Measurements from ENCODE around the gene RPL18. TPM values are rescaled to one million over a fixed set of nuclear protein-coding genes. Genes with fewer than 3 reads are reported as not detected.
"Not testable (repeated sequence)": the region's sequence is repeated elsewhere in the genome, so short reads cannot be mapped to it uniquely, and the experiment has no call there.

Gene RPL18
- total RNA-seq, 1 donor = 2,431 TPM

DNA sequence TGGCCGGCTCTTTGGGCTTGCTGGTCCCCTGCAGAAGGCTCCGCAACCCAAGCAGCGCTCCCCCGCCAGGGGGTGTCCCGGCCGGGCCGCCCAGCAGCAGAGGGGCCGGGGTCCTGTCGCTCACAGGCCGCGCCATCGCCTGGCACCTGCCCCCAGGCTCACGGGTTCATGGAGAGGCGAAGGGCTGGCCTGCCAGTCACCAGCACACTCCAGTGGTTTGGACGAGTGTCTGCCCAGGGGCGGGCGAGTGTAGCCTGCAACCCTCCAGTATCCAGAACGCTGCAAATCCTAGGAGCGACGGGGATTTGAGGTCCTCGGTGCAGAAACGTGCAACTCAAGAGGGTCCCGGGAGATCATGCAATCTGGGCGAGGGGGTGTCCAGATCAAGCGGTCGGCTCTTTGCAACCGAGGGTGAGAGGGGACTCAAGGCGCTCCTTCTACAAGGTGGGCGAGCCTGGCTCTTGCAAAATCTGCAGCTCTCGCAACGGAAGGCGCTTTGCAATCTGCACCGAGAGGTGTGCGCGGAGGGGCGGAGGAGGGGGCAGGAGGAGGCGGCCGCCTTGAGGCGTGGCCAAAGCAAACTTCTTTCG, 18.0 kb upstream of the RPL18 start, which contains the start of gene DBP:
TSS of gene DBP (minus strand) at position 521 of the 590 bp plus-strand sequence. CDS start at position 136, 385 bp downstream.
- no peaks in the 10 kb centered on the region for H3K9me3 ChIP-seq (ENCODE audit: low read depth, low read length)
- H3K4me1 ChIP-seq (ENCODE audit: insufficient read depth, low read length) = peaks cover 51% of the 10 kb centered on the region
- H3K4me3 ChIP-seq (ENCODE audit: low read length) = peak within 1 kb of the TSS; percentile 78

DNA sequence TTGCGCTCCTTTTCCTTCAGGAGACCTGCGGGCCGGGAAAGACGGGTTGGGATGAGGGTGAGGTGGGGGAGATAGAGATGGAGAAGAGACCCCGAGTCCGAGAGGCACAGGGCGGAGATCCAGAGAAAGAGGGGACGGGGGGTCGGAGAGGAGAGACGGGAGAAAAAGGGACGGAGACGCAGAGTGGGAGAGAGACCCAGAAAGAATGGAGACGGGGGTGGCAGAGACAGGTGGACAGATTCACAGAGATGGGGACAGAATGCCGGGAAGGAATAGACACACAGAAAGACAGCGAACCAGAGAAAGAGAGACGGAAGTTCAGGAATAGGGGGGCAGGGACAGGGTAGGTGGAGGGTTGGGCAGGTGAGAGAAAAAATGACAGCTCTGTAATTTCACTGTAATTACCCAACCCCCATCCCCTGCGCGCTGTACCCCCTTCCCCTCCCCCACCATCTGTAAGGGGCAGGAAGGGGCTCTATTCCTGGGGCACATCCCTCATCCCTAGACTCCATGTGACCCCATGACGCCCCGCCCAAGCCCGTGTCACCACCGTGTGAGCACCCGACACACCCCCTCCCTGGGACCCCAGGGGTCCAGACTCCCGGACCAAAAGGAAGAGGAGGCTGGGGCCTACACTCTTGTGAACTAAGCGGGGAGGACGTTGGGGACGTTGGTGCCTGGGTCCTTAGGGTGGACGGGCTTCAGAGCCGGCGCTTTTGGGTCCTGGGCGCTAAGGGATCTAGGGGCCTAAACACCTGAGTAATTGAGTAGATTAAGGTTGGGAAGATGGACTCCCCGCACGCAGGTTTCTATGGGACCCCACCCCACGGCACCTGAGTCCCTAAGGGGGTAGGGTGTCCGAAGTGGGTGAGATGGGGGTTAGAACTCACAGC, 17.2 kb upstream of the RPL18 start:
- Histone ChIP-seq H3K27me3 (ENCODE audit: insufficient read depth, low read length) (no peaks in the 10 kb centered on the region), H3K4me3 (ENCODE audit: low read length) (peak overlapping the region; percentile 78), H3K9me3 (ENCODE audit: low read depth, low read length) (no peaks in the 10 kb centered on the region), H3K4me1 (ENCODE audit: insufficient read depth, low read length) (peaks cover 59% of the 10 kb centered on the region)

More for the DNA sequence above, 18.0 kb upstream of the RPL18 start, which contains the start of gene DBP:
- no peaks in the 10 kb centered on the region for H3K27me3 ChIP-seq (ENCODE audit: insufficient read depth, low read length)

DNA sequence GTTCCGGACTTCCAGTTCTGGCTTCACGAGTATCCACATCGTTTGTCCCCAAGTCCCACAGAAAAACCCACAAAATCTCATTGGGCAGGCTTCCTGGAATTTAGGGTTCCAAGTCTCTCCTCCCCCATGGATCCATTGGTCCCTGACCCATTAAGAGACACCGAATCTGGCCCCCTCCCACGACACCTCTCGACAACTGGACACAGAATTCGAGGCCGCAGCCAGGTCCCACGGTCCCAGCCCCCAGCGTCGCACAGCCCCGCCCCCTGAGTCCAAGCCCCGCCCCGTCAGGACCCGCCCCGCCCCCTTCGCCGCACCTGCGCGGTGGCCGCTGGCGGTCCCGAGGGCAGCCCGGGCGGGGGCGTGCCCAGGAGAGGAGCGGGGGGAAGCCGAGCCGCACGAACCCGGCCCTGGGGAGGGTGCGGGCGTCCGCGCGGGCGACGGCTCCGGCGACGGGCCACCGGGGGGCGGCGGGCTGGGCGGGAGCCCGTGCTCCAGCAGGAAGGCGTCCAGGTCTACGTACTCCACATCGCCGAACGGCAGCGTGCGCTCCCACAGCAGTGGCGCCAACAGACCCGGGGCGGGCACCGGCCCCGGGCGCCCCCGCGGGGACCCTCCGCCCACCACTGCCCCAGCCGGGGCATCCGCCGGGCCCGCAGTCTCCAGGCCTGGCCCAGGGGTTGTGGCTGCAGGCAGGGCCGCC, 16.4 kb upstream of the RPL18 start:
- peak overlapping the region; percentile 78 for H3K4me3 ChIP-seq (ENCODE audit: low read length)
- H3K9me3 ChIP-seq (ENCODE audit: low read depth, low read length) = no peaks in the 10 kb centered on the region
- H3K27me3 ChIP-seq (ENCODE audit: insufficient read depth, low read length) = no peaks in the 10 kb centered on the region
- peaks cover 67% of the 10 kb centered on the region for H3K4me1 ChIP-seq (ENCODE audit: insufficient read depth, low read length)

DNA sequence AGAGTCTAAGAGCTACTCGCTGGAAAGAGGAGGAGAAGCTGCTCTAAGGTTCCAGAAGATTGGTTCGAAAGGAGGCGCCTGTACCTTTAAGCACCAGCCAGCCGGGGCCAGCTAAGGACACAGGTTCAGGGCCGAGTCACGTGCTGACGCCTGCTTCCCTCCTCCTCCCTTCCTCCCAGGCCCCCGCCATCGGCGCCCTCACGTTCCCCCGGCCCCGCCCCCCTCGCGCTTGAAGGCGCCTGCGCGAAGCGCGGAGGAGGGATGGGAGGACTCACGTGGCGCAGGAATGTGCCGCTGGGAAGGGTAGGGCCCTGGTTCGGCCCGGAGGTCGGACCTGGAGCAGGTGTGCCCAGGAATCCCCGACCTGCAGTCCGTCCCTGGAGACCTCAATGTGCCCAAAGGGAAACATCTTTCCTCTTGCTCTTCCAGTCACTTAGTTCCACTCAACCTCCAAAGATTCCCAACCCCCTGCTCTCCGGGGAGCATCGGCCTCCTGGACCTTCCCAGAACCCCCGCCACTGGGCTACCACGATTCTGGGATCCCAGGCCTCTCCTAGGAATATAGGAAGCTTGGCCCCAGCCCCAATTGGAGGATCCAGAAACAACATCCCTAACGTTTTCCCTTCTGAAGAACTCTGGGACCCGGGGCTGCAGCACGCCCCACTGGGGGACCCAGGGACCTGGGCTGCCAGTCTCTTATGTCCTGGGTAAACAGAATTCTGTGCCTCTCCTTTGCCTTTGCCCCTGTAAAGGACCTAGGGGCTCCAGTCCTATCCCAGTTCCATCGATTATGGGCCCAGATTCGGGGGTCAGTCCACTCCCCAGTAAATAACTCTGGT, 15.7 kb upstream of the RPL18 start:
- H3K4me1 ChIP-seq (ENCODE audit: insufficient read depth, low read length) = peaks cover 73% of the 10 kb centered on the region
- H3K4me3 ChIP-seq (ENCODE audit: low read length) = peak overlapping the region; percentile 15
- no peaks in the 10 kb centered on the region for H3K27me3 ChIP-seq (ENCODE audit: insufficient read depth, low read length)
- H3K9me3 ChIP-seq (ENCODE audit: low read depth, low read length) = no peaks in the 10 kb centered on the region

DNA sequence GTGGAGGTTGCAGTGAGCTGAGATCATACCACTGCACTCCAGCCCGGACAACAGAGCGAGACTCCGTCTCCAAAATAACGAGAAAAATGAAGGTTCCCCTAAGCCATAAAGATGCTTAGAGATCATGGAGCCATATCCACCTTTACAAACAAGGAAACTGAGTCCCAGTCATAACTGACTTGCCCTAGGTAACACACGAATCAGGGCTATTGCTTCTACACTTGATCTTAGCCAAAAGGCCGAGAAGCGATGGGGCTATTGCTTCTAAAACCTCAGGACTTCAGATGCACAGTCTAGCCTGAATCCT, 15.0 kb upstream of the RPL18 start:
- no peaks in the 10 kb centered on the region for H3K9me3 ChIP-seq (ENCODE audit: low read depth, low read length)
- no peaks in the 10 kb centered on the region for H3K27me3 ChIP-seq (ENCODE audit: insufficient read depth, low read length)
- peaks cover 66% of the 10 kb centered on the region for H3K4me1 ChIP-seq (ENCODE audit: insufficient read depth, low read length)
- H3K4me3 ChIP-seq (ENCODE audit: low read length) = peak overlapping the region; percentile 10

DNA sequence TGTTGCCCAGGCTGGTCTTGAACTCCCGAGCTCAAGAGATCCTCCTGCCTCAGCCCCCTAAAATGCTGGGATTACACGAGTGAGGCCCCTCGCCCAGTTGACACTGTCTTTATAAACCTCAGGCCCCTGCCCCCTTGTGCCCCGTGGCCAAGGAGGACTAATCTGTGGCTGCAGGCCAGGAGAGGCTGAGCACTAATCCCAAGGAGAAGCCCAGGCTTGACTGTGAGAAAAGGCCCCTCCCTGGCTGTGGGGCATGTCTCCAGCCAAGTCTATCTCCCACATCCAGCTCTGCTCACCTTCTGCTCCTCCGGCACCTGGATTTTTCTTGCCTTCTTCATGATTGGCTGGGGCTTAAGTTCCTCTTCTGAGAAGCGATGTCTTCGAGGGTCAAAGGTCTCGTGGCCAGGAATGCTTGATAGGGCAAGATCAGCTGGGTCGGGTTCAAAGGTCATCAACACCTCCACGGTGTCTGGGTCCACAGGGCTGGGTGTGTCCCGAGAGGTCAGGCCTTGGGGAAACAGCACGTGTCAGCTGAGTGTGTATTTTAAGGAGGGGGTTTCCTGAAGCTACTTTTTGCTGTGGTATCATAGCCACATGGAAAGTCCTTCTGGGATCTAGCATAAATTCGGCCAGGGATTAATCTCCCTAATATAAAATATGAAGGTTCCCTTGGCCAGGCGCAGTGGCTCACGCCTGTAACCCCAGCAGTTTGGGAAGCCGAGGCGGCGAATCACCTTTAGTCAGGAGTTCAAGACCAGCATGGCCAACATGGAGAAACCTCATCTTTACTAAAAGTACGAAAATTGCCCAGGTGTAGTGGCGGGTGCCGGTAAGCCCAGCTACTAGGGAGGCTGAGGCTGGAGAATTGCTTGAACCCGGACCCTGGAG, 14.4 kb upstream of the RPL18 start:
- no peaks in the 10 kb centered on the region for H3K9me3 ChIP-seq (ENCODE audit: low read depth, low read length)
- H3K4me1 ChIP-seq (ENCODE audit: insufficient read depth, low read length) = peaks cover 60% of the 10 kb centered on the region
- H3K4me3 ChIP-seq (ENCODE audit: low read length) = no peak overlapping the region
- no peaks in the 10 kb centered on the region for H3K27me3 ChIP-seq (ENCODE audit: insufficient read depth, low read length)

DNA sequence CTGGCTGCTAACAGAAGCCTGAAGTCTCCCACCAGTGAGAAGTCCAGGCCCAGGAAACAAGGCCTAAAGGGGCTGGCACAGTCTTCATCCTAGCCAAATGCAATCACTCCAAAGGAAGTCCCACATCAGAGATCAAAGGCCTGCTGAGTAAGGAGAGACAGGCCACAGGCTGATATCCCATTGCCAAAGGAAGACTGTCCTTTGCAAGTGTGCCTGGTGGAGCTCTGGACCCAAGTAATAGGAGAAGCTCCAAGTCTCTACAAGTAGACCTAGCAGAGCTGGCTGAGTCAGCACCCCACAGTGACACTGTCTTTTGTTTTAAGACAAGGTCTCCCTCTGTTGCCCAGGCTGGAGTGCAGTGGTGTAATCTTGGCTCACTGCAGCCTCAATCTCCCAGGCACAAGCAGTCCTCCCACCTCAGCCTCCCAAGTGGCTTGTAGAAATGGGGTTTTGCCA, 13.7 kb upstream of the RPL18 start:
- no peaks in the 10 kb centered on the region for H3K27me3 ChIP-seq (ENCODE audit: insufficient read depth, low read length)
- H3K4me1 ChIP-seq (ENCODE audit: insufficient read depth, low read length) = peaks cover 58% of the 10 kb centered on the region
- H3K4me3 ChIP-seq (ENCODE audit: low read length) = no peak overlapping the region
- no peaks in the 10 kb centered on the region for H3K9me3 ChIP-seq (ENCODE audit: low read depth, low read length)

DNA sequence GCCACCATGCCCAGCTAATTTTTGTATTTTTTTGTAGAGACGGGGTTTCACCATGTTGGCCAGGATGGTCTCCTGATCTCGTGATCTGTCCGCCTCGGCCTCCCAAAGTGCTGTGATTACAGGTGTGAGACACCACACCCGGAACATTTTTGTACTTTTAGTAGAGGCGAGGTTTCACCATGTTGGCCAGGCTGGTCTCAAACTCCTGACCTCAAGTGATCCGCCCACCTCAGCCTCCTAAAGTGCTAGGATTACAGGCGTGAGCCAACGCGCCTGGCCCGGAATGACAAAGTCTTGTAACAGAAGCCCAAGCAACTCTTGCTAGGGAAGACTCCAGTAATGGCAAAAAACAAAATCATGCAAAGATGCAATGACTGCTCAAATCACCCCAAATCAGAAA, 13.3 kb upstream of the RPL18 start:
- H3K4me1 ChIP-seq (ENCODE audit: insufficient read depth, low read length) = peaks cover 58% of the 10 kb centered on the region

DNA sequence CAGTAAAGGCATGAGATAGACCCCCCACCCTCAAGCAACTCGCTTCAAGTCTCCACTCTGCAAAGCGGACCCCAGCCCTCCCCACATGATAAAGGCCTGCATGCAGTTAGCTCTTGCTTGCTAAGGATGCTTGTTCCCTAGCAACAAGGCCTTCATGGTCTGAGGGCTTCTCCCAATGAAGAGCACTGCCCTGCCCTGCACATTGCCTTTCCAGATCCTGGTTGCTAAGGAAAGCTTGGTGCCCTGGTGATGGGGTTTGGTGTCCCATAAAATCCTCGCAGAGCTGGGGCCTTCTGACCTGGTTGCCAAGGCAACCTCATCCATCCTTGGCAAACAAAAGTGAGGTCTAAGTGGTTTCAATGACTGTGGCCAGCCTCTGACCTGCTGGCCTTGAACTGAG, 12.2 kb upstream of the RPL18 start:
- no peaks in the 10 kb centered on the region for H3K27me3 ChIP-seq (ENCODE audit: insufficient read depth, low read length)
- H3K9me3 ChIP-seq (ENCODE audit: low read depth, low read length) = no peaks in the 10 kb centered on the region
- peaks cover 53% of the 10 kb centered on the region for H3K4me1 ChIP-seq (ENCODE audit: insufficient read depth, low read length)
- no peak overlapping the region for H3K4me3 ChIP-seq (ENCODE audit: low read length)

More for the DNA sequence above, 13.3 kb upstream of the RPL18 start:
- not testable (repeated sequence) for H3K27me3 ChIP-seq (ENCODE audit: insufficient read depth, low read length); H3K9me3 ChIP-seq (ENCODE audit: low read depth, low read length); H3K4me3 ChIP-seq (ENCODE audit: low read length)

DNA sequence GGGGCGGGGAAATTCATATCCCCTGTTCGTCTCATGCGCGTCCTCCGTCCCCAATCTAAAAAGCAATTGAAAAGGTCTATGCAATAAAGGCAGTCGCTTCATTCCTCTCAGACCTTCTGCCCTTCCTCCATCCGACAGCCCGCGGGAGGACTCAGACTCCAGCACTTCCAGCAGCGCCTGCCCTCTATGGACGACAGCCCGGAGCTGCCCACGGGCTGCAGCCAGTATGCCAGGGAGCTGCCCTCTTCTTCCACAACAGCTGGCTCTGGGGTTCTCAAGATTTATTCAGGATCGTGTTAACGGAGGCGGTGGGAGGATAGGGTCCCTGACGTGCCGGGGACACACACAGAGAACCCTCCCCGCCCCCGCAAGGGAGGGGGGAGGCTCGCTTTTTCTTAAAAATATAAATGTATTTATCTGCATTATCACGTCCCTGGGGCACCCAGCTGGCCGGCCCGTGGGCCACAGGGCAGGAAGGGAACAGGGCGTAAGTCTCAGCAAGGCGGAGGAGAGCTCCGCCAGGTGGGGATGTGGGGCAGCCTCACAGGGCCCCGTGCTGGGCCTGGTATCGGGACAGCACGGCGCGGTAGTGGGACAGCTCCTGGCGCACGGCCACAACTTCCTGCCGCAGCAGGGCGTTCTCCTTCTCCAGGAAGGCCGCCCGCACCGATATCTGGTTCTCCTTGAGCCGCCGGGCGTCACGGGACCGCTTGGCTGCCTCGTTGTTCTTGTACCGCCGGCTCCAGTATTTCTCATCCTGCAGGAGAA, 11.5 kb upstream of the RPL18 start:
- Histone ChIP-seq H3K4me1 (ENCODE audit: insufficient read depth, low read length) (peaks cover 53% of the 10 kb centered on the region), H3K9me3 (ENCODE audit: low read depth, low read length) (no peaks in the 10 kb centered on the region), H3K27me3 (ENCODE audit: insufficient read depth, low read length) (no peaks in the 10 kb centered on the region), H3K4me3 (ENCODE audit: low read length) (no peak overlapping the region)

DNA sequence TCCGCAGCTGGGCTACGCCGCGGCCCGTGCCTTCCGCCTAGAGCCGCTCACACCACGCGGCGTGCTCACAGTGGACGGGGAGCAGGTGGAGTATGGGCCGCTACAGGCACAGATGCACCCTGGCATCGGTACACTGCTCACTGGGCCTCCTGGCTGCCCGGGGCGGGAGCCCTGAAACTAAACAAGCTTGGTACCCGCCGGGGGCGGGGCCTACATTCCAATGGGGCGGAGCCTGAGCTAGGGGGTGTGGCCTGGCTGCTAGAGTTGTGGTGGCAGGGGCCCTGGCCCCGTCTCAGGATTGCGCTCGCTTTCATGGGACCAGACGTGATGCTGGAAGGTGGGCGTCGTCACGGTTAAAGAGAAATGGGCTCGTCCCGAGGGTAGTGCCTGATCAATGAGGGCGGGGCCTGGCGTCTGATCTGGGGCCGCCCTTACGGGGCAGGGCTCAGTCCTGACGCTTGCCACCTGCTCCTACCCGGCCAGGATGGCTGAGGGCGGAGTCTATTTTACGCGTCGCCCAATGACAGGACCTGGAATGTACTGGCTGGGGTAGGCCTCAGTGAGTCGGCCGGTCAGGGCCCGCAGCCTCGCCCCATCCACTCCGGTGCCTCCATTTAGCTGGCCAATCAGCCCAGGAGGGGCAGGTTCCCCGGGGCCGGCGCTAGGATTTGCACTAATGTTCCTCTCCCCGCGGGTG, 10.8 kb upstream of the RPL18 start:
- H3K9me3 ChIP-seq (ENCODE audit: low read depth, low read length) = no peaks in the 10 kb centered on the region
- no peak overlapping the region for H3K4me3 ChIP-seq (ENCODE audit: low read length)
- H3K27me3 ChIP-seq (ENCODE audit: insufficient read depth, low read length) = no peaks in the 10 kb centered on the region
- peaks cover 47% of the 10 kb centered on the region for H3K4me1 ChIP-seq (ENCODE audit: insufficient read depth, low read length)

DNA sequence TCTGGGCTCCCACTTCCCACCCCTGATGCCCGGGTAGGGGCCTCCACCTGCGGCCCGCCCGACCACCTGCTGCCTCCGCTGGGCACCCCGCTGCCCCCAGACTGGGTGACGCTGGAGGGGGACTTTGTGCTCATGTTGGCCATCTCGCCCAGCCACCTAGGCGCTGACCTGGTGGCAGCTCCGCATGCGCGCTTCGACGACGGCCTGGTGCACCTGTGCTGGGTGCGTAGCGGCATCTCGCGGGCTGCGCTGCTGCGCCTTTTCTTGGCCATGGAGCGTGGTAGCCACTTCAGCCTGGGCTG, 10.3 kb upstream of the RPL18 start:
- no peak overlapping the region for H3K4me3 ChIP-seq (ENCODE audit: low read length)
- H3K4me1 ChIP-seq (ENCODE audit: insufficient read depth, low read length) = peaks cover 46% of the 10 kb centered on the region
- no peaks in the 10 kb centered on the region for H3K27me3 ChIP-seq (ENCODE audit: insufficient read depth, low read length)
- no peaks in the 10 kb centered on the region for H3K9me3 ChIP-seq (ENCODE audit: low read depth, low read length)

Data from mononuclear cell (primary cell).